Ishikawa (cell line): ENCODE measurements around the gene MCU.

ENCODE experiments used
- CEBPB ChIP-seq: IDR thresholded peaks from 2 replicates; pipeline ENCODE4 v1.6.1; 2012
- EGR1 ChIP-seq: IDR thresholded peaks from 2 replicates; pipeline ENCODE4 v1.6.1; 2012
- EP300 ChIP-seq: IDR thresholded peaks from 2 replicates; pipeline ENCODE4 v1.6.1; 2012; ENCODE audit warnings: borderline replicate concordance
- RAD21 ChIP-seq: IDR thresholded peaks from 2 replicates; pipeline ENCODE4 v1.6.1; 2012; ENCODE audit warnings: low read depth
- TAF1 ChIP-seq: IDR thresholded peaks from 2 replicates; pipeline ENCODE4 v1.6.1; 2012; ENCODE audit warnings: low read depth, mild to moderate bottlenecking

- TF ChIP-seq EGR1 (no peak), EP300 (no peak), RAD21 (no peak), CEBPB (no peak), TAF1 (no peak)
These were observed 219.8 kb downstream of the MCU start for GRCh38 chr10:72911758-72912157.
